Common myeloid progenitor, CD34-positive (primary cell): ENCODE measurements around the gene CADM1.

Experiments used
- CTCF ChIA-PET: fragments of 350-600 bp; sonication (Branson Sonifier 250); formaldehyde crosslinking; loops from one replicate; lab custom pipeline; 2021; ENCODE audit warnings: antibody characterized with exemption; lab: Charles Lee
- POLR2A ChIA-PET: fragments of 350-600 bp; sonication (Branson Sonifier 250); formaldehyde crosslinking; loops from one replicate; lab custom pipeline; 2021; ENCODE audit warnings: antibody characterized with exemption; lab: Charles Lee
- DNase-seq, 3 donors: peaks; one replicate each; pipeline versions ENCODE4 v3.0.0 to v3.0.0-alpha.2; 2013
- H3K27ac ChIP-seq, 2 experiments: 1 replicate in 1 of 2; 2 replicates in 1 of 2; pipeline ENCODE4 v1.7.0; 2013; ENCODE audit warnings: inconsistent platforms in 2 of 2, low read length in 2 of 2, mild to moderate bottlenecking in 2 of 2, low read depth in 1 of 2, moderate library complexity in 1 of 2; ENCODE audit not compliant: severe bottlenecking in 2 of 2, insufficient read depth in 1 of 2, poor library complexity in 1 of 2
- H3K27me3 ChIP-seq, 5 experiments: replicated peaks in 2 of 5; 1 replicate in 3 of 5; 2 replicates in 2 of 5; pipeline versions ENCODE4 v1.6.1 to v1.7.0; 2013; ENCODE audit warnings: low read length in 4 of 5, mild to moderate bottlenecking in 2 of 5, moderate library complexity in 2 of 5, inconsistent platforms in 1 of 5; ENCODE audit not compliant: insufficient read depth in 5 of 5, control insufficient read depth in 4 of 5
- H3K36me3 ChIP-seq, 4 experiments: 1 replicate in 2 of 4; 2 replicates in 2 of 4; pipeline versions ENCODE4 v1.6.1 to v1.7.0; 2013; ENCODE audit warnings: low read length in 3 of 4, control low read depth in 1 of 4, mild to moderate bottlenecking in 1 of 4; ENCODE audit not compliant: control insufficient read depth in 4 of 4, insufficient read depth in 4 of 4
- H3K4me1 ChIP-seq, 4 experiments: 1 replicate in 3 of 4; 2 replicates in 1 of 4; pipeline versions ENCODE4 v1.6.1 to v1.7.1; 2013; ENCODE audit warnings: low read length in 3 of 4, mild to moderate bottlenecking in 3 of 4, control low read depth in 1 of 4, inconsistent platforms in 1 of 4, moderate library complexity in 1 of 4; ENCODE audit not compliant: control insufficient read depth in 4 of 4, insufficient read depth in 4 of 4; ENCODE audit errors: control extremely low read depth in 1 of 4
- H3K4me3 ChIP-seq, 7 experiments: 1 replicate in 4 of 7; 2 replicates in 3 of 7; pipeline versions ENCODE4 v1.5.1 to v1.7.0; 2013; ENCODE audit warnings: mild to moderate bottlenecking in 7 of 7, low read length in 6 of 7, moderate library complexity in 6 of 7, inconsistent platforms in 2 of 7, low read depth in 2 of 7, control low read depth in 1 of 7; ENCODE audit not compliant: insufficient read depth in 4 of 7, control insufficient read depth in 1 of 7; ENCODE audit errors: extremely low read depth in 1 of 7
- H3K9me3 ChIP-seq, 5 experiments: 1 replicate in 4 of 5; 2 replicates in 1 of 5; pipeline versions ENCODE4 v1.6.1 to v1.7.1; 2013; ENCODE audit warnings: low read length in 4 of 5, mild to moderate bottlenecking in 2 of 5, inconsistent platforms in 1 of 5, low read depth in 1 of 5, moderate library complexity in 1 of 5; ENCODE audit not compliant: control insufficient read depth in 4 of 5, insufficient read depth in 2 of 5; ENCODE audit errors: control extremely low read depth in 1 of 5
- WGBS: methylation state at CpG from one replicate; pipeline ENCODE4 v1.1.5; 2013; ENCODE audit not compliant: insufficient coverage; 5-methylcytosine and 5-hydroxymethylcytosine counted together

The CADM1 gene

GRCh38 chr11:115188188-115188897 is 315.9 kb downstream of the CADM1 start:
- Histone ChIP-seq H3K27me3 (no peaks in the 10 kb centered on the region), H3K4me1 (no peaks in the 10 kb centered on the region), H3K36me3 (no peaks in the 10 kb centered on the region), H3K27ac (no peak overlapping the region), H3K9me3 (no peaks in the 10 kb centered on the region), H3K4me3 (no peak overlapping the region)
- ChIA-PET POLR2A (no interaction called here), CTCF (interaction anchor here (1.1 kb wide), 1 partner anchor 19 kb away, joined by 3 read pairs; no protein-coding TSS in a partner anchor)
- WGBS: 100% methylated on average over 2 of the region's 6 CpGs
- DNase-seq: no peak

GRCh38 chr11:115185931-115186330 is 318.3 kb downstream of the CADM1 start:
- 79% methylated on average over 5 of the region's 5 CpGs for WGBS
- Histone ChIP-seq H3K27ac (no peak overlapping the region), H3K4me1 (no peaks in the 10 kb centered on the region), H3K9me3 (no peaks in the 10 kb centered on the region), H3K36me3 (no peaks in the 10 kb centered on the region), H3K27me3 (no peaks in the 10 kb centered on the region), H3K4me3 (no peak overlapping the region)
- ChIA-PET CTCF (no interaction called here), POLR2A (no interaction called here)
- DNase-seq: no peak

GRCh38 chr11:115185507-115185906 is 318.7 kb downstream of the CADM1 start:
- H3K4me3 ChIP-seq: no peak overlapping the region
- H3K27me3 ChIP-seq: no peaks in the 10 kb centered on the region
- no peak overlapping the region for H3K27ac ChIP-seq
- POLR2A ChIA-PET: no interaction called here
- no peaks in the 10 kb centered on the region for H3K36me3 ChIP-seq
- CTCF ChIA-PET: no interaction called here
- 97% methylated on average over 3 of the region's 4 CpGs for WGBS
- H3K4me1 ChIP-seq: no peaks in the 10 kb centered on the region
- DNase-seq: no peak
- no peaks in the 10 kb centered on the region for H3K9me3 ChIP-seq

- ChIA-PET POLR2A (no interaction called here), CTCF (no interaction called here)
- Histone ChIP-seq H3K4me1 (no peaks in the 10 kb centered on the region), H3K36me3 (no peaks in the 10 kb centered on the region), H3K9me3 (no peaks in the 10 kb centered on the region), H3K27me3 (no peaks in the 10 kb centered on the region), H3K27ac (no peak overlapping the region), H3K4me3 (no peak overlapping the region)
- no peak for DNase-seq
- WGBS: 100% methylated on average over 4 of the region's 5 CpGs
These were observed 319.3 kb downstream of the CADM1 start for GRCh38 chr11:115184901-115185300.

- no peak for DNase-seq
- Histone ChIP-seq H3K4me3 (no peak overlapping the region), H3K9me3 (no peaks in the 10 kb centered on the region), H3K27ac (no peak overlapping the region), H3K4me1 (no peaks in the 10 kb centered on the region), H3K36me3 (no peaks in the 10 kb centered on the region), H3K27me3 (no peaks in the 10 kb centered on the region)
- WGBS: 81% methylated on average over 3 of the region's 6 CpGs
- CTCF ChIA-PET: no interaction called here
- POLR2A ChIA-PET: no interaction called here
These were observed 320.4 kb downstream of the CADM1 start for GRCh38 chr11:115183830-115184229.

- Histone ChIP-seq H3K27me3 (no peaks in the 10 kb centered on the region), H3K4me3 (no peak overlapping the region), H3K9me3 (no peaks in the 10 kb centered on the region), H3K36me3 (no peaks in the 10 kb centered on the region), H3K4me1 (no peaks in the 10 kb centered on the region), H3K27ac (no peak overlapping the region)
- no peak for DNase-seq
- ChIA-PET CTCF (no interaction called here), POLR2A (no interaction called here)
- 89% methylated on average over 4 of the region's 4 CpGs for WGBS
These were observed 321.1 kb downstream of the CADM1 start for GRCh38 chr11:115183136-115183535.

GRCh38 chr11:115182282-115182955 is 321.8 kb downstream of the CADM1 start:
- Histone ChIP-seq H3K4me1 (no peaks in the 10 kb centered on the region), H3K9me3 (no peaks in the 10 kb centered on the region), H3K4me3 (no peak overlapping the region), H3K27me3 (no peaks in the 10 kb centered on the region), H3K27ac (no peak overlapping the region), H3K36me3 (no peaks in the 10 kb centered on the region)
- CTCF ChIA-PET: no interaction called here
- DNase-seq: no peak
- POLR2A ChIA-PET: no interaction called here
- WGBS: 75% methylated on average over 7 of the region's 7 CpGs
